KMS-11 (cell line): ENCODE measurements around the gene SCFD1.

ENCODE experiments used
- H2AFZ ChIP-seq: fragments of 200-600 bp; sonication (generic); 2 replicates; pipeline ENCODE4 v1.6.1; 2016; ENCODE audit warnings: antibody characterized with exemption, mixed run types, low read depth
- H3K27ac ChIP-seq: fragments of 200-600 bp; sonication (generic); 2 replicates; pipeline ENCODE4 v1.6.1; 2016; ENCODE audit warnings: mild to moderate bottlenecking, mixed run types
- H3K27me3 ChIP-seq: fragments of 200-600 bp; sonication (generic); 2 replicates; pipeline ENCODE4 v1.6.1; 2017; ENCODE audit warnings: mild to moderate bottlenecking, low read depth, mixed run types, moderate library complexity; ENCODE audit not compliant: insufficient read depth
- H3K36me3 ChIP-seq: fragments of 200-600 bp; sonication (generic); 2 replicates; pipeline ENCODE4 v1.6.1; 2017; ENCODE audit warnings: mild to moderate bottlenecking, mixed run types; ENCODE audit not compliant: insufficient read depth
- H3K4me1 ChIP-seq: fragments of 200-600 bp; sonication (generic); 2 replicates; pipeline ENCODE4 v1.6.1; 2016; ENCODE audit warnings: mild to moderate bottlenecking, low read depth, mixed run types; ENCODE audit not compliant: poor library complexity, severe bottlenecking
- H3K4me2 ChIP-seq: fragments of 200-600 bp; sonication (generic); 2 replicates; pipeline ENCODE4 v1.7.0; 2016; ENCODE audit warnings: mild to moderate bottlenecking, mixed run types
- H3K4me3 ChIP-seq: fragments of 200-600 bp; sonication (generic); IDR thresholded peaks from 2 replicates; pipeline ENCODE4 v1.6.1; 2017; ENCODE audit warnings: low read depth, low read length, mixed read lengths; ENCODE audit not compliant: insufficient read depth
- H3K79me2 ChIP-seq: fragments of 200-600 bp; sonication (generic); 2 replicates; pipeline ENCODE4 v1.6.1; 2016; ENCODE audit warnings: low read depth, mixed run types; ENCODE audit not compliant: insufficient read depth
- H3K9ac ChIP-seq: fragments of 200-600 bp; sonication (generic); 2 replicates; pipeline ENCODE4 v1.6.1; 2016; ENCODE audit warnings: mild to moderate bottlenecking, mixed run types
- H4K20me1 ChIP-seq: fragments of 200-600 bp; sonication (generic); 2 replicates; pipeline ENCODE4 v1.6.1; 2016; ENCODE audit warnings: mild to moderate bottlenecking, mixed run types; ENCODE audit not compliant: insufficient read depth
- CTCF ChIP-seq: fragments of 200-600 bp; sonication (generic); conservative IDR thresholded peaks from 2 replicates; pipeline ENCODE4 v1.6.1; 2017; ENCODE audit warnings: low read depth, mild to moderate bottlenecking, antibody characterized with exemption, low read length, moderate library complexity, mixed read lengths

Gene SCFD1

GRCh38 chr14:30728471-30728870 is 106.4 kb downstream of the SCFD1 start:
- Histone ChIP-seq H2AFZ (no peak overlapping the region), H3K4me2 (no peak overlapping the region), H3K9ac (no peak overlapping the region), H3K27ac (no peak overlapping the region), H3K4me3 (no peak overlapping the region), H4K20me1 (no peaks in the 10 kb centered on the region), H3K36me3 (peaks cover 4% of the 10 kb centered on the region; the same call in 1 of the 2 replicates), H3K79me2 (no peaks in the 10 kb centered on the region), H3K27me3 (no peaks in the 10 kb centered on the region), H3K4me1 (no peaks in the 10 kb centered on the region)
- TF ChIP-seq CTCF: no peak

GRCh38 chr14:30737916-30738315 is 115.8 kb downstream of the SCFD1 start:
- Histone ChIP-seq H3K36me3 (no peaks in the 10 kb centered on the region), H3K4me1 (no peaks in the 10 kb centered on the region), H2AFZ (no peak overlapping the region), H3K4me3 (no peak overlapping the region), H3K27me3 (no peaks in the 10 kb centered on the region), H4K20me1 (no peaks in the 10 kb centered on the region), H3K79me2 (no peaks in the 10 kb centered on the region), H3K4me2 (no peak overlapping the region), H3K9ac (no peak overlapping the region), H3K27ac (no peak overlapping the region)
- no peak for TF ChIP-seq CTCF

- H3K79me2 ChIP-seq: no peaks in the 10 kb centered on the region
- H3K9ac ChIP-seq: no peak overlapping the region
- H3K27ac ChIP-seq: no peak overlapping the region
- H3K4me3 ChIP-seq: no peak overlapping the region
- H3K27me3 ChIP-seq: no peaks in the 10 kb centered on the region
- H4K20me1 ChIP-seq: no peaks in the 10 kb centered on the region
- H3K4me1 ChIP-seq: no peaks in the 10 kb centered on the region
- TF ChIP-seq CTCF: no peak
- no peak overlapping the region for H2AFZ ChIP-seq
- H3K4me2 ChIP-seq: no peak overlapping the region
- H3K36me3 ChIP-seq: no peaks in the 10 kb centered on the region
Observed at GRCh38 chr14:30738978-30739377, 116.9 kb downstream of the SCFD1 start.

GRCh38 chr14:30748343-30748742 is 126.2 kb downstream of the SCFD1 start:
- no peak for TF ChIP-seq CTCF
- H3K36me3 ChIP-seq: no peaks in the 10 kb centered on the region; the same call in 1 of the 2 replicates
- H3K4me1 ChIP-seq: no peaks in the 10 kb centered on the region
- H2AFZ ChIP-seq: no peak overlapping the region
- H3K79me2 ChIP-seq: no peaks in the 10 kb centered on the region
- H3K27me3 ChIP-seq: no peaks in the 10 kb centered on the region
- no peak overlapping the region for H3K27ac ChIP-seq
- H3K4me3 ChIP-seq: no peak overlapping the region
- no peak overlapping the region for H3K9ac ChIP-seq
- no peak overlapping the region for H3K4me2 ChIP-seq
- no peaks in the 10 kb centered on the region for H4K20me1 ChIP-seq
